CD14-positive monocyte (primary cell): ENCODE measurements around the gene NQO2. TPM values are rescaled to one million over a fixed set of nuclear protein-coding genes. Genes with fewer than 3 reads are reported as not detected.
"Not testable (repeated sequence)": the region's sequence is repeated elsewhere in the genome, so short reads cannot be mapped to it uniquely, and the experiment has no call there.

Experiments
- DNase-seq, 3 donors: peaks; one replicate each; pipeline ENCODE4 v3.0.0-alpha.2; 2011 to 2022
- H2AFZ ChIP-seq: 2 replicates; pipeline ENCODE4 v1.6.0; 2012; ENCODE audit warnings: mild to moderate bottlenecking, low read depth, low read length, inconsistent platforms; ENCODE audit not compliant: insufficient read depth, poor library complexity, severe bottlenecking
- H3K27ac ChIP-seq, 2 donors: 1 replicate in 1 of 2; 2 replicates in 1 of 2; pipeline ENCODE4 v1.5.1; 2012 to 2013; ENCODE audit warnings: low read length in 2 of 2, control low read depth in 1 of 2, inconsistent platforms in 1 of 2, low read depth in 1 of 2, mild to moderate bottlenecking in 1 of 2
- H3K27me3 ChIP-seq, 2 donors: one replicate each; pipeline versions ENCODE4 v1.6.0 to v1.6.1; 2011 to 2013; ENCODE audit warnings: low read length in 2 of 2; ENCODE audit not compliant: control insufficient read depth in 2 of 2, insufficient read depth in 2 of 2
- H3K36me3 ChIP-seq, 2 donors: replicated peaks in 1 of 2; 1 replicate in 1 of 2; 2 replicates in 1 of 2; pipeline versions ENCODE4 v1.5.1 to v1.6.1; 2012 to 2013; ENCODE audit warnings: low read length in 2 of 2, control low read depth in 1 of 2, inconsistent platforms in 1 of 2, mild to moderate bottlenecking in 1 of 2; ENCODE audit not compliant: insufficient read depth in 2 of 2, control insufficient read depth in 1 of 2
- H3K4me1 ChIP-seq, 2 donors: 1 replicate in 1 of 2; 2 replicates in 1 of 2; pipeline versions ENCODE4 v1.5.1 to v1.6.1; 2012 to 2013; ENCODE audit warnings: low read length in 2 of 2, control low read depth in 1 of 2, inconsistent platforms in 1 of 2, mild to moderate bottlenecking in 1 of 2, moderate library complexity in 1 of 2; ENCODE audit not compliant: insufficient read depth in 2 of 2, control insufficient read depth in 1 of 2
- H3K4me2 ChIP-seq: replicated peaks from 2 replicates; pipeline ENCODE3; 2012; ENCODE audit warnings: low read length, moderate library complexity, mild to moderate bottlenecking; ENCODE audit not compliant: poor library complexity, severe bottlenecking; ENCODE audit errors: extremely low read depth
- H3K4me3 ChIP-seq, 3 experiments: fragments of 200-600 bp in 1 of 3; sonication (generic) in 1 of 3; replicated peaks in 1 of 3; 1 replicate in 2 of 3; 2 replicates in 1 of 3; pipeline ENCODE4 v1.5.1; 2011 to 2013; ENCODE audit warnings: low read length in 3 of 3, mild to moderate bottlenecking in 3 of 3, control low read depth in 2 of 3, low read depth in 2 of 3, inconsistent platforms in 1 of 3, moderate library complexity in 1 of 3
- H3K79me2 ChIP-seq: 2 replicates; pipeline ENCODE4 v1.6.0; 2012; ENCODE audit warnings: mild to moderate bottlenecking, control low read depth, inconsistent platforms, low read length, moderate library complexity; ENCODE audit not compliant: insufficient read depth
- H3K9ac ChIP-seq: 2 replicates; pipeline ENCODE4 v1.6.0; 2017; ENCODE audit warnings: low read length, mild to moderate bottlenecking; ENCODE audit not compliant: insufficient read depth, poor library complexity, severe bottlenecking
- H3K9me3 ChIP-seq, 2 donors: replicated peaks in 1 of 2; 1 replicate in 1 of 2; 2 replicates in 1 of 2; pipeline versions ENCODE4 v1.5.1 to v1.6.1; 2012 to 2013; ENCODE audit warnings: low read length in 2 of 2, control low read depth in 1 of 2; ENCODE audit not compliant: control insufficient read depth in 1 of 2, insufficient read depth in 1 of 2
- H4K20me1 ChIP-seq: 2 replicates; pipeline ENCODE4 v1.6.0; 2012; ENCODE audit warnings: mild to moderate bottlenecking, low read length, control low read depth, moderate library complexity; ENCODE audit not compliant: insufficient read depth
- H3K27ac Mint-ChIP-seq, 7 donors: one replicate each; pipeline ENCODE4 v1.8.0; 2020; ENCODE audit warnings: mild to moderate bottlenecking in 7 of 7, mixed read lengths in 7 of 7, moderate library complexity in 6 of 7, inconsistent platforms in 2 of 7
- H3K27me3 Mint-ChIP-seq, 3 donors: one replicate each; pipeline ENCODE4 v1.8.0; 2021 to 2022; ENCODE audit warnings: low read depth in 3 of 3, mild to moderate bottlenecking in 3 of 3, mixed read lengths in 3 of 3, moderate library complexity in 3 of 3, inconsistent platforms in 1 of 3
- H3K36me3 Mint-ChIP-seq, 2 donors: one replicate each; pipeline ENCODE4 v1.8.0; 2020; ENCODE audit warnings: mixed read lengths in 2 of 2, inconsistent platforms in 1 of 2, mild to moderate bottlenecking in 1 of 2
- H3K4me1 Mint-ChIP-seq: one replicate; pipeline ENCODE4 v1.8.0; 2020; ENCODE audit warnings: mild to moderate bottlenecking, mixed read lengths
- H3K4me3 Mint-ChIP-seq, 2 donors: one replicate each; pipeline ENCODE4 v1.8.0; 2020; ENCODE audit warnings: mild to moderate bottlenecking in 2 of 2, mixed read lengths in 2 of 2, moderate library complexity in 1 of 2
- H3K9me3 Mint-ChIP-seq, 7 donors: one replicate each; pipeline ENCODE4 v1.8.0; 2020 to 2022; ENCODE audit warnings: mixed read lengths in 7 of 7, mild to moderate bottlenecking in 6 of 7, moderate library complexity in 6 of 7, inconsistent platforms in 2 of 7
- CTCF ChIP-seq: fragments of 200-600 bp; IDR thresholded peaks from one replicate; pipeline ENCODE4 v1.8.0; 2022; ENCODE audit warnings: antibody characterized with exemption, mild to moderate bottlenecking
- WGBS: methylation state at CpG from one replicate; pipeline ENCODE4 v1.1.5; 2013; ENCODE audit warnings: missing lambda C conversion rate; ENCODE audit not compliant: insufficient coverage; 5-methylcytosine and 5-hydroxymethylcytosine counted together
- intact Hi-C, 2 donors: fragments of 100-400 bp; cut with micrococcal nuclease; formaldehyde crosslinking; loops; one replicate each; pipeline versions ENCODE4 v1.15.0 to v1.15.1; 2023
- polyA plus RNA-seq, 3 donors: library from polyadenylated mRNA; depleted of rRNA in 1 of 3; unstranded in 2 of 3; stranded (reverse) in 1 of 3; fragments of 300-500 nt in 2 of 3; fragments of >200 nt in 1 of 3; fragmentation: Illumina TruSeq in 2 of 3; gene quantifications; 1 replicate in 2 of 3; 2 replicates in 1 of 3; pipeline ENCODE4 v1.2.3, GENCODE V29; 2012 to 2021

NQO2 gene
- polyA plus RNA-seq, 3 donors: 30.0 to 281 (median 146) TPM

- H3K9me3 Mint-ChIP-seq, H3K4me3 Mint-ChIP-seq, H3K27me3 ChIP-seq, H3K4me2 ChIP-seq, H3K36me3 ChIP-seq, H3K4me3 ChIP-seq, H2AFZ ChIP-seq, H3K9ac ChIP-seq, H4K20me1 ChIP-seq, H3K79me2 ChIP-seq, H3K36me3 Mint-ChIP-seq, H3K27me3 Mint-ChIP-seq, DNase-seq, H3K9me3 ChIP-seq, H3K27ac ChIP-seq: not testable (repeated sequence)
- intact Hi-C loops: loop anchor here (2.0 to 10.0 kb wide), 3 partner anchors 56 to 290 kb away; partner anchors contain the start of genes NQO2 (in 1 of the 2), SERPINB1 (in 1 of the 2) and WRNIP1 (in 1 of the 2)
- WGBS: no CpG with 5 or more reads among the region's 3 CpGs
- H3K4me1 ChIP-seq: peaks cover 30 to 38% of the 10 kb centered on the region in 2 donors
- Mint-ChIP-seq H3K27ac (peak overlapping the region in 2 of 7 donors; percentile 5 to 75), H3K4me1 (peaks cover 33% of the 10 kb centered on the region)
These were observed 55.4 kb downstream of the NQO2 start for GRCh38 chr6:3055158-3055499.

- Histone ChIP-seq H3K27ac (no peak overlapping the region), H2AFZ (no peak overlapping the region), H3K4me1 (peaks cover 30 to 38% of the 10 kb centered on the region in 2 donors), H3K36me3 (no peaks in the 10 kb centered on the region), H3K9me3 (no peaks in the 10 kb centered on the region), H3K79me2 (no peaks in the 10 kb centered on the region), H4K20me1 (no peaks in the 10 kb centered on the region), H3K4me2 (no peak overlapping the region), H3K9ac (no peak overlapping the region), H3K4me3 (no peak overlapping the region), H3K27me3 (no peaks in the 10 kb centered on the region)
- no peak for TF ChIP-seq CTCF
- intact Hi-C loops: loop anchor here in 1 of 2 donors (10.0 kb wide), 2 partner anchors 212 to 292 kb away; partner anchors contain the start of genes SERPINB1 and WRNIP1
- peaks cover 1 to 5% (median 2%) of the 10 kb centered on the region in 3 donors for H3K27me3 Mint-ChIP-seq
- no peaks in the 10 kb centered on the region for H3K36me3 Mint-ChIP-seq
- no peak for DNase-seq
- H3K27ac Mint-ChIP-seq: no peak overlapping the region
- H3K4me1 Mint-ChIP-seq: peaks cover 33% of the 10 kb centered on the region
- no peak overlapping the region for H3K4me3 Mint-ChIP-seq
- WGBS: 61% methylated on average over 5 of the region's 11 CpGs
- H3K9me3 Mint-ChIP-seq: peaks cover 0 to 2% (median 0%) of the 10 kb centered on the region in 7 donors
These were observed 57.5 kb downstream of the NQO2 start for GRCh38 chr6:3057063-3057770.
